T-helper 2 cell treated with Interferon-gamma antibody and Interleukin-4, amounts not matched to agents 5 μg/mL and 100 μg/mL, for 36 hours (primary cell): ENCODE results near the gene PCP4.

Experiments
- DNase-seq: peaks from one replicate; pipeline ENCODE4 v3.0.0; 2021; ENCODE audit warnings: low spot score
- H3K27ac Mint-ChIP-seq: one replicate; pipeline ENCODE4 v1.8.0; 2021; ENCODE audit warnings: mild to moderate bottlenecking, mixed read lengths
- H3K27me3 Mint-ChIP-seq: one replicate; pipeline ENCODE4 v1.8.0; 2021; ENCODE audit warnings: low read depth, mixed read lengths
- H3K36me3 Mint-ChIP-seq: one replicate; pipeline ENCODE4 v1.8.0; 2021; ENCODE audit warnings: low read depth, mixed read lengths
- H3K4me1 Mint-ChIP-seq: one replicate; pipeline ENCODE4 v1.8.0; 2021; ENCODE audit warnings: low read depth, mixed read lengths
- H3K4me3 Mint-ChIP-seq: one replicate; pipeline ENCODE4 v1.8.0; 2022; ENCODE audit warnings: mild to moderate bottlenecking, moderate library complexity, mixed read lengths
- H3K9me3 Mint-ChIP-seq: one replicate; pipeline ENCODE4 v1.8.0; 2021; ENCODE audit warnings: mixed read lengths

Gene PCP4

GRCh38 chr21:39867198-39867650 is at the start of gene PCP4:
Gene PCP4 (plus strand): TSS chr21:39867438. CDS start chr21:39867502, 64 bp downstream.
- Mint-ChIP-seq H3K36me3 (no peaks in the 10 kb centered on the region), H3K27ac (no peak within 1 kb of the TSS), H3K9me3 (no peaks in the 10 kb centered on the region), H3K4me3 (no peak within 1 kb of the TSS), H3K27me3 (peaks cover 2% of the 10 kb centered on the region), H3K4me1 (no peaks in the 10 kb centered on the region)
- peak; percentile 9 for DNase-seq

GRCh38 chr21:39818557-39818956 is 48.7 kb upstream of the PCP4 start:
- Mint-ChIP-seq H3K36me3 (no peaks in the 10 kb centered on the region), H3K27ac (no peak overlapping the region), H3K4me3 (no peak overlapping the region), H3K27me3 (no peaks in the 10 kb centered on the region), H3K9me3 (peaks cover 4% of the 10 kb centered on the region), H3K4me1 (no peaks in the 10 kb centered on the region)
- DNase-seq, result no peak

- no peak overlapping the region for H3K27ac Mint-ChIP-seq
- no peaks in the 10 kb centered on the region for H3K27me3 Mint-ChIP-seq
- DNase-seq, result no peak
- H3K4me1 Mint-ChIP-seq, result no peaks in the 10 kb centered on the region
- H3K9me3 Mint-ChIP-seq, result peaks cover 9% of the 10 kb centered on the region
- H3K4me3 Mint-ChIP-seq, result no peak overlapping the region
- H3K36me3 Mint-ChIP-seq, result no peaks in the 10 kb centered on the region
Measured at GRCh38 chr21:39822042-39822441, 45.2 kb upstream of the PCP4 start.

- no peaks in the 10 kb centered on the region for H3K36me3 Mint-ChIP-seq
- H3K4me3 Mint-ChIP-seq, result no peak overlapping the region
- no peak for DNase-seq
- peaks cover 4% of the 10 kb centered on the region for H3K9me3 Mint-ChIP-seq
- H3K4me1 Mint-ChIP-seq, result no peaks in the 10 kb centered on the region
- H3K27ac Mint-ChIP-seq, result no peak overlapping the region
- H3K27me3 Mint-ChIP-seq, result no peaks in the 10 kb centered on the region
Measured at GRCh38 chr21:39825250-39825649, 42.0 kb upstream of the PCP4 start.

- H3K27me3 Mint-ChIP-seq, result no peaks in the 10 kb centered on the region
- H3K9me3 Mint-ChIP-seq, result no peaks in the 10 kb centered on the region
Measured at GRCh38 chr21:39834543-39834942, 32.7 kb upstream of the PCP4 start.

GRCh38 chr21:39837861-39838359 is 29.3 kb upstream of the PCP4 start:
- DNase-seq, result no peak
- H3K27ac Mint-ChIP-seq, result no peak overlapping the region
- no peaks in the 10 kb centered on the region for H3K36me3 Mint-ChIP-seq

More at GRCh38 chr21:39834543-39834942, 32.7 kb upstream of the PCP4 start:
- Mint-ChIP-seq H3K4me3 (no peak overlapping the region), H3K27ac (no peak overlapping the region), H3K4me1 (no peaks in the 10 kb centered on the region), H3K36me3 (no peaks in the 10 kb centered on the region)
- DNase-seq, result no peak

GRCh38 chr21:39840373-39841097 is 26.7 kb upstream of the PCP4 start:
- Mint-ChIP-seq H3K9me3 (no peaks in the 10 kb centered on the region), H3K27ac (no peak overlapping the region), H3K36me3 (no peaks in the 10 kb centered on the region), H3K4me1 (no peaks in the 10 kb centered on the region), H3K27me3 (no peaks in the 10 kb centered on the region), H3K4me3 (no peak overlapping the region)
- no peak for DNase-seq

More at GRCh38 chr21:39837861-39838359, 29.3 kb upstream of the PCP4 start:
- no peaks in the 10 kb centered on the region for H3K27me3 Mint-ChIP-seq
- no peak overlapping the region for H3K4me3 Mint-ChIP-seq
- H3K9me3 Mint-ChIP-seq, result no peaks in the 10 kb centered on the region
- H3K4me1 Mint-ChIP-seq, result no peaks in the 10 kb centered on the region

GRCh38 chr21:39842741-39843459 is 24.3 kb upstream of the PCP4 start:
- no peak for DNase-seq
- Mint-ChIP-seq H3K4me3 (no peak overlapping the region), H3K4me1 (no peaks in the 10 kb centered on the region), H3K27me3 (no peaks in the 10 kb centered on the region), H3K27ac (no peak overlapping the region), H3K36me3 (no peaks in the 10 kb centered on the region), H3K9me3 (no peaks in the 10 kb centered on the region)

- no peaks in the 10 kb centered on the region for H3K4me1 Mint-ChIP-seq
- H3K9me3 Mint-ChIP-seq, result no peaks in the 10 kb centered on the region
- no peak for DNase-seq
- no peaks in the 10 kb centered on the region for H3K36me3 Mint-ChIP-seq
- no peak overlapping the region for H3K4me3 Mint-ChIP-seq
- H3K27ac Mint-ChIP-seq, result no peak overlapping the region
- H3K27me3 Mint-ChIP-seq, result no peaks in the 10 kb centered on the region
Measured at GRCh38 chr21:39843483-39843882, 23.8 kb upstream of the PCP4 start.

GRCh38 chr21:39843916-39844315 is 23.3 kb upstream of the PCP4 start:
- no peak for DNase-seq
- no peaks in the 10 kb centered on the region for H3K36me3 Mint-ChIP-seq
- H3K27me3 Mint-ChIP-seq, result no peaks in the 10 kb centered on the region

GRCh38 chr21:39845571-39846130 is 21.6 kb upstream of the PCP4 start:
- Mint-ChIP-seq H3K9me3 (no peaks in the 10 kb centered on the region), H3K4me1 (no peaks in the 10 kb centered on the region), H3K36me3 (no peaks in the 10 kb centered on the region), H3K4me3 (no peak overlapping the region), H3K27me3 (no peaks in the 10 kb centered on the region), H3K27ac (no peak overlapping the region)
- DNase-seq, result no peak

More at GRCh38 chr21:39843916-39844315, 23.3 kb upstream of the PCP4 start:
- Mint-ChIP-seq H3K4me1 (no peaks in the 10 kb centered on the region), H3K4me3 (no peak overlapping the region), H3K9me3 (no peaks in the 10 kb centered on the region), H3K27ac (no peak overlapping the region)

GRCh38 chr21:39847877-39848276 is 19.4 kb upstream of the PCP4 start:
- Mint-ChIP-seq H3K9me3 (no peaks in the 10 kb centered on the region), H3K36me3 (no peaks in the 10 kb centered on the region), H3K4me1 (no peaks in the 10 kb centered on the region), H3K4me3 (no peak overlapping the region), H3K27me3 (no peaks in the 10 kb centered on the region), H3K27ac (no peak overlapping the region)
- DNase-seq, result no peak

- H3K9me3 Mint-ChIP-seq, result no peaks in the 10 kb centered on the region
Measured at GRCh38 chr21:39849014-39849655, 18.1 kb upstream of the PCP4 start.

GRCh38 chr21:39850333-39850732 is 16.9 kb upstream of the PCP4 start:
- no peaks in the 10 kb centered on the region for H3K36me3 Mint-ChIP-seq
- no peaks in the 10 kb centered on the region for H3K27me3 Mint-ChIP-seq
- no peak for DNase-seq
- H3K4me1 Mint-ChIP-seq, result no peaks in the 10 kb centered on the region
- no peaks in the 10 kb centered on the region for H3K9me3 Mint-ChIP-seq
- no peak overlapping the region for H3K4me3 Mint-ChIP-seq
- H3K27ac Mint-ChIP-seq, result no peak overlapping the region

More at GRCh38 chr21:39849014-39849655, 18.1 kb upstream of the PCP4 start:
- H3K36me3 Mint-ChIP-seq, result no peaks in the 10 kb centered on the region
- DNase-seq, result no peak
- no peaks in the 10 kb centered on the region for H3K27me3 Mint-ChIP-seq
- no peaks in the 10 kb centered on the region for H3K4me1 Mint-ChIP-seq
- H3K4me3 Mint-ChIP-seq, result no peak overlapping the region
- H3K27ac Mint-ChIP-seq, result no peak overlapping the region
